NCI-H510A treated with DMSO at 0.1 percent for 48 hours (cell line): Measurements from ENCODE around the gene ARMC9.

Experiments
- DNase-seq: peaks from one replicate; lab custom pipeline; 2025; lab: John Stamatoyannopoulos, UW

Gene ARMC9

DNA sequence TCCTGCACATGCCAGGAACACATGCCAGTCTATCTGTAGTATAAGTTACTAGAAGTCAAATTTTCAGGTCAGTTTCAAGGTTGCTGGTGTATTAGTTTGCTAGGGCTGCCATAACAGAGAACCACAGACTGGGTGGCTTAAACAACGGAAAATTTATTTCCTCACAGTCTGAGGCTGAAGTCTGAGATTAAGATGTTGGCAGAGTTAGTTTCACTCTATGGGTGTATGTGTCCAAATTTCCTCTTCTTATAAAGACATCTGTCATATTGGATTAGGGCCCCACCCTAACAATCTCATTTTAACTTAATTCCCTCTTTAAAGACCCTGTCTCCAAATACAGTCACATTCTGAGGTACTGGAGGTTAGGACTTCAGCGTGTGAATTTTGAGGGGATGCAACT, 223.6 kb downstream of the ARMC9 start:
- DNase-seq: no peak

DNA sequence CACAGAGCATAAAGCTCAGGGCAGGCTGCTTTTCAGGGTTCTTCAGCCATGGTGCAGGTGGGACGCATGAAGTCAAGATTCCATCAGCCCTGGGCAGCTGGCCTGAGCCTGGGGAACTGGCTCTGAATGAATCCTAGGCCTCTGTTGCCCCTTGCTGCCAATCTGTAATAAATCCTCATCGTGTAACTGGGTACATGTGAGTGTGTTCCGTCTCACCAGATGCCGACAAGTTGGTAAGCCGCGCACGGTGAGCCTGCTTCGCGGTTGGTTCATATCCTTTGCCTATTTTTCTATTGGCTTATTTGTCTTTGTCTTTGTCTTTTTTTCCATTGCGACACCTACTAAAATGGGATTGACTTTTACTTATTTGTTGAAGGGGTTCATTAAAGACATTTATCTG, 224.7 kb downstream of the ARMC9 start:
- no peak for DNase-seq
